Tibial artery (tissue), 4 donors: ENCODE results near the gene MCC.
A peak's percentile ranks its signal among the peaks of the same experiment; 100 is the strongest.

Experiments
- DNase-seq, 2 donors: peaks; one replicate each; pipeline ENCODE4 v3.0.0-alpha.2; 2019
- H3K27ac ChIP-seq, 2 donors: fragments of 200-600 bp; sonication (generic) in 1 of 2; 1 replicate in 1 of 2; 2 replicates in 1 of 2; pipeline ENCODE4 v1.5.1; 2018 to 2019; ENCODE audit warnings: mild to moderate bottlenecking in 1 of 2
- H3K27me3 ChIP-seq, 2 donors: fragments of 200-600 bp; sonication (generic) in 1 of 2; one replicate each; pipeline versions ENCODE4 v1.5.1 to v1.6.0; 2016 to 2019
- H3K36me3 ChIP-seq, 3 donors: fragments of 200-600 bp; sonication (generic) in 2 of 3; one replicate each; pipeline ENCODE4 v1.5.1; 2016 to 2019; ENCODE audit warnings: mild to moderate bottlenecking in 2 of 3
- H3K4me1 ChIP-seq, 4 donors: fragments of 200-600 bp; sonication (generic) in 2 of 4; 1 replicate in 3 of 4; 2 replicates in 1 of 4; pipeline ENCODE4 v1.5.1; 2016 to 2019
- H3K4me3 ChIP-seq, 2 donors: fragments of 200-600 bp; sonication (generic) in 1 of 2; 1 replicate in 1 of 2; 2 replicates in 1 of 2; pipeline ENCODE4 v1.5.1; 2018 to 2019; ENCODE audit warnings: mild to moderate bottlenecking in 2 of 2
- H3K9me3 ChIP-seq, 3 donors: fragments of 200-600 bp; sonication (generic) in 1 of 3; one replicate each; pipeline ENCODE4 v1.5.1; 2016 to 2019
- intact Hi-C: fragments of 100-400 bp; cut with DNase I; formaldehyde crosslinking; loops from one replicate; pipeline ENCODE4 v1.15.0; 2023; ENCODE audit warnings: low total_unique reads
- TF ChIP-seq, protein P1 (sequence below), 2 experiments: fragments of 200-600 bp in 1 of 2; fragments of 450-650 bp in 1 of 2; IDR thresholded peaks; one replicate each; pipeline ENCODE4 v1.5.1; 2017 to 2019; ENCODE audit warnings: antibody characterized with exemption in 2 of 2, mild to moderate bottlenecking in 1 of 2, moderate library complexity in 1 of 2

The MCC gene

GRCh38 chr5:112977440-112977861 lies 510.8 kb downstream of the MCC start:
- Histone ChIP-seq H3K4me1 (peaks cover 0 to 32% (median 10%) of the 10 kb centered on the region in 4 donors), H3K27ac (peak overlapping the region; percentile 86 to 93), H3K9me3 (no peaks in the 10 kb centered on the region), H3K27me3 (no peaks in the 10 kb centered on the region), H3K36me3 (no peaks in the 10 kb centered on the region), H3K4me3 (peak overlapping the region; percentile 75 to 78)
- no peak for DNase-seq
- TF ChIP-seq, protein P1, sequence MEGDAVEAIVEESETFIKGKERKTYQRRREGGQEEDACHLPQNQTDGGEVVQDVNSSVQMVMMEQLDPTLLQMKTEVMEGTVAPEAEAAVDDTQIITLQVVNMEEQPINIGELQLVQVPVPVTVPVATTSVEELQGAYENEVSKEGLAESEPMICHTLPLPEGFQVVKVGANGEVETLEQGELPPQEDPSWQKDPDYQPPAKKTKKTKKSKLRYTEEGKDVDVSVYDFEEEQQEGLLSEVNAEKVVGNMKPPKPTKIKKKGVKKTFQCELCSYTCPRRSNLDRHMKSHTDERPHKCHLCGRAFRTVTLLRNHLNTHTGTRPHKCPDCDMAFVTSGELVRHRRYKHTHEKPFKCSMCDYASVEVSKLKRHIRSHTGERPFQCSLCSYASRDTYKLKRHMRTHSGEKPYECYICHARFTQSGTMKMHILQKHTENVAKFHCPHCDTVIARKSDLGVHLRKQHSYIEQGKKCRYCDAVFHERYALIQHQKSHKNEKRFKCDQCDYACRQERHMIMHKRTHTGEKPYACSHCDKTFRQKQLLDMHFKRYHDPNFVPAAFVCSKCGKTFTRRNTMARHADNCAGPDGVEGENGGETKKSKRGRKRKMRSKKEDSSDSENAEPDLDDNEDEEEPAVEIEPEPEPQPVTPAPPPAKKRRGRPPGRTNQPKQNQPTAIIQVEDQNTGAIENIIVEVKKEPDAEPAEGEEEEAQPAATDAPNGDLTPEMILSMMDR (IDR thresholded peaks at IDR 0.05) = no peak
- intact Hi-C loops = loop anchor here (5.0 kb wide), 1 partner anchor 55 kb away; the partner anchor contains the start of gene REEP5

- no peaks in the 10 kb centered on the region for H3K9me3 ChIP-seq
- H3K4me1 ChIP-seq = peaks cover 0 to 32% (median 10%) of the 10 kb centered on the region in 4 donors
- peak within 1 kb of the TSS; percentile 86 to 93 for H3K27ac ChIP-seq
- peak; percentile 96 to 98 for DNase-seq
- TF ChIP-seq, protein P1 (IDR thresholded peaks at IDR 0.05) = no peak
- H3K4me3 ChIP-seq = peak within 1 kb of the TSS; percentile 75 to 78
- intact Hi-C loops = loop anchor here (5.0 kb wide), 1 partner anchor 54 kb away; the partner anchor contains the start of gene REEP5
- no peaks in the 10 kb centered on the region for H3K27me3 ChIP-seq
- no peaks in the 10 kb centered on the region for H3K36me3 ChIP-seq
These were observed 511.6 kb downstream of the MCC start, which contains the start of gene DCP2 for GRCh38 chr5:112976432-112977309. Gene DCP2 (plus strand): TSS chr5:112976798. CDS start chr5:112976934, 136 bp downstream.

- TF ChIP-seq, protein P1 (IDR thresholded peaks at IDR 0.05) = no peak
- Histone ChIP-seq H3K27ac (peak overlapping the region; percentile 86 to 93), H3K4me3 (peak overlapping the region; percentile 75 to 78), H3K36me3 (no peaks in the 10 kb centered on the region), H3K4me1 (peaks cover 0 to 32% (median 9%) of the 10 kb centered on the region in 4 donors), H3K27me3 (no peaks in the 10 kb centered on the region), H3K9me3 (no peaks in the 10 kb centered on the region)
- intact Hi-C loops = loop anchor here (5.0 kb wide), 1 partner anchor 54 kb away; the partner anchor contains the start of gene REEP5
- no peak for DNase-seq
These were observed 512.4 kb downstream of the MCC start for GRCh38 chr5:112975721-112976431.

- Histone ChIP-seq H3K9me3 (no peaks in the 10 kb centered on the region), H3K4me3 (no peak overlapping the region), H3K27ac (no peak overlapping the region), H3K4me1 (peaks cover 0 to 27% (median 8%) of the 10 kb centered on the region in 4 donors), H3K27me3 (no peaks in the 10 kb centered on the region), H3K36me3 (no peaks in the 10 kb centered on the region)
- DNase-seq = no peak
- TF ChIP-seq, protein P1 (IDR thresholded peaks at IDR 0.05) = no peak
- intact Hi-C loops = loop anchor here (5.0 kb wide), 1 partner anchor 53 kb away; the partner anchor contains the start of gene REEP5
These were observed 513.4 kb downstream of the MCC start for GRCh38 chr5:112974901-112975300.

DNA sequence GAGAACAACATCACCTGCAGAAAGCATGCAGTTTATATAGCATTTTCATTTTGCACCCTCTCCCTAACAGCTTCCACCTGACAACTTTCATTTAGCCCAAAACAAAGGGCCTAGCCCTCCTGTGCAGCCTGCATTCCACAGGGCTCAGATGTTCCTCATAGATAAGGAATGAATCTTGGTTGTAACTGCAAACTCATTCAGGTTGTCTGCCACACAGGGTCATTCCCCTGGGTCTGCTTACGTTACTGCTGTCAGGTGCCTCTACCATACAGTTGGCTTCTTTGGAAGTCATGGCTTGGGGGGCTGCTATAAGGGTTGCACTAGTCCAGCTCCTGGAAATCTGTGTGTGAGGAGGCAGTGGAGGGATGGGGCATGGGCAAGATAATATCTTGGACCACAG lies 514.3 kb downstream of the MCC start:
- Histone ChIP-seq H3K4me1 (peaks cover 0 to 17% (median 5%) of the 10 kb centered on the region in 4 donors), H3K4me3 (no peak overlapping the region), H3K36me3 (no peaks in the 10 kb centered on the region), H3K9me3 (no peaks in the 10 kb centered on the region), H3K27me3 (no peaks in the 10 kb centered on the region), H3K27ac (no peak overlapping the region)
- TF ChIP-seq, protein P1 (IDR thresholded peaks at IDR 0.05) = no peak
- intact Hi-C loops = no loop called here
- DNase-seq = no peak
